Activated CD4-positive, alpha-beta T cell treated with anti-CD3 and anti-CD28 coated beads, Interleukin-2, amount 10 ng/mL, durations not matched to agents 7 days and 5 days (primary cell): ENCODE data around the gene TSPAN5. TPM values are rescaled to one million over a fixed set of nuclear protein-coding genes. Genes with fewer than 3 reads are reported as not detected.

ENCODE experiments used
- CTCF ChIA-PET: fragments of 350-600 bp; sonication (Branson Sonifier 250); formaldehyde crosslinking; loops from one replicate; lab custom pipeline; 2021; ENCODE audit warnings: antibody characterized with exemption; lab: Charles Lee
- POLR2A ChIA-PET: fragments of 350-600 bp; sonication (Branson Sonifier 250); formaldehyde crosslinking; loops from one replicate; lab custom pipeline; 2021; ENCODE audit warnings: antibody characterized with exemption; lab: Charles Lee
- DNase-seq: peaks from one replicate; pipeline ENCODE4 v3.0.0-alpha.2; 2020
- H3K27ac Mint-ChIP-seq: one replicate; pipeline ENCODE4 v1.8.0; 2021; ENCODE audit warnings: mild to moderate bottlenecking, moderate library complexity, mixed read lengths
- H3K27me3 Mint-ChIP-seq: one replicate; pipeline ENCODE4 v1.8.0; 2021; ENCODE audit warnings: mixed read lengths
- H3K36me3 Mint-ChIP-seq: one replicate; pipeline ENCODE4 v1.8.0; 2021; ENCODE audit warnings: low read depth, mixed read lengths
- H3K4me1 Mint-ChIP-seq: one replicate; pipeline ENCODE4 v1.8.0; 2021; ENCODE audit warnings: mixed read lengths
- H3K4me3 Mint-ChIP-seq: one replicate; pipeline ENCODE4 v1.8.0; 2021; ENCODE audit warnings: mild to moderate bottlenecking, moderate library complexity, mixed read lengths
- H3K9me3 Mint-ChIP-seq: one replicate; pipeline ENCODE4 v1.8.0; 2021; ENCODE audit warnings: mixed read lengths
- total RNA-seq, 2 experiments: library from RNA; stranded (reverse); gene quantifications; one replicate each; pipeline ENCODE4 v1.2.3, GENCODE V29; 2021

The TSPAN5 gene
- total RNA-seq, 2 experiments from 2014 or later, result 17.4 to 17.6 TPM

- Mint-ChIP-seq H3K36me3 (peaks cover 11% of the 10 kb centered on the region), H3K27ac (peak overlapping the region; percentile 90), H3K9me3 (peaks cover 2% of the 10 kb centered on the region), H3K4me1 (peaks cover 38% of the 10 kb centered on the region), H3K4me3 (peak overlapping the region; percentile 72), H3K27me3 (no peaks in the 10 kb centered on the region)
- CTCF ChIA-PET, result interaction anchor here (0.6 kb wide), 1 partner anchor 417 kb away, joined by 4 read pairs; no protein-coding TSS in a partner anchor
- POLR2A ChIA-PET, result no interaction called here
- no peak for DNase-seq
These were observed 19.8 kb downstream of the TSPAN5 start for GRCh38 chr4:98638661-98639060.

GRCh38 chr4:98634061-98634460 lies 24.4 kb downstream of the TSPAN5 start:
- no peak overlapping the region for H3K27ac Mint-ChIP-seq
- peaks cover 17% of the 10 kb centered on the region for H3K36me3 Mint-ChIP-seq
- DNase-seq, result no peak
- peaks cover 15% of the 10 kb centered on the region for H3K4me1 Mint-ChIP-seq
- POLR2A ChIA-PET, result no interaction called here
- no peaks in the 10 kb centered on the region for H3K27me3 Mint-ChIP-seq
- H3K4me3 Mint-ChIP-seq, result no peak overlapping the region
- CTCF ChIA-PET, result interaction anchor here (1.5 kb wide), 1 partner anchor 54 kb away, joined by 4 read pairs; no protein-coding TSS in a partner anchor
- peaks cover 5% of the 10 kb centered on the region for H3K9me3 Mint-ChIP-seq

- Mint-ChIP-seq H3K36me3 (peaks cover 14% of the 10 kb centered on the region), H3K4me1 (peaks cover 9% of the 10 kb centered on the region), H3K9me3 (peaks cover 5% of the 10 kb centered on the region), H3K27ac (no peak overlapping the region), H3K27me3 (no peaks in the 10 kb centered on the region), H3K4me3 (no peak overlapping the region)
- no peak for DNase-seq
- CTCF ChIA-PET, result no interaction called here
- POLR2A ChIA-PET, result no interaction called here
These were observed 25.3 kb downstream of the TSPAN5 start for GRCh38 chr4:98633159-98633558.

- Mint-ChIP-seq H3K9me3 (peaks cover 5% of the 10 kb centered on the region), H3K27ac (no peak overlapping the region), H3K4me1 (peaks cover 12% of the 10 kb centered on the region), H3K27me3 (no peaks in the 10 kb centered on the region), H3K4me3 (no peak overlapping the region), H3K36me3 (peaks cover 16% of the 10 kb centered on the region)
- POLR2A ChIA-PET, result no interaction called here
- DNase-seq, result no peak
- CTCF ChIA-PET, result no interaction called here
These were observed 26.2 kb downstream of the TSPAN5 start for GRCh38 chr4:98632258-98632657.

- POLR2A ChIA-PET, result no interaction called here
- no peak for DNase-seq
- Mint-ChIP-seq H3K9me3 (peaks cover 5% of the 10 kb centered on the region), H3K27ac (no peak overlapping the region), H3K4me3 (no peak overlapping the region), H3K27me3 (no peaks in the 10 kb centered on the region), H3K36me3 (peaks cover 16% of the 10 kb centered on the region), H3K4me1 (peaks cover 16% of the 10 kb centered on the region)
- CTCF ChIA-PET, result no interaction called here
These were observed 26.9 kb downstream of the TSPAN5 start for GRCh38 chr4:98631506-98631905.

GRCh38 chr4:98630737-98631454 lies 27.5 kb downstream of the TSPAN5 start:
- ChIA-PET CTCF (no interaction called here), POLR2A (no interaction called here)

GRCh38 chr4:98627531-98628257 lies 30.7 kb downstream of the TSPAN5 start:
- H3K27ac Mint-ChIP-seq, result no peak overlapping the region
- H3K27me3 Mint-ChIP-seq, result no peaks in the 10 kb centered on the region
- peaks cover 40% of the 10 kb centered on the region for H3K4me1 Mint-ChIP-seq

More at GRCh38 chr4:98630737-98631454, 27.5 kb downstream of the TSPAN5 start:
- peaks cover 20% of the 10 kb centered on the region for H3K36me3 Mint-ChIP-seq
- H3K9me3 Mint-ChIP-seq, result peaks cover 5% of the 10 kb centered on the region
- no peak overlapping the region for H3K27ac Mint-ChIP-seq
- DNase-seq, result no peak
- H3K4me3 Mint-ChIP-seq, result no peak overlapping the region
- H3K4me1 Mint-ChIP-seq, result peaks cover 22% of the 10 kb centered on the region
- no peaks in the 10 kb centered on the region for H3K27me3 Mint-ChIP-seq

GRCh38 chr4:98626350-98626749 lies 32.1 kb downstream of the TSPAN5 start:
- H3K27ac Mint-ChIP-seq, result peak overlapping the region; percentile 16
- peaks cover 38% of the 10 kb centered on the region for H3K4me1 Mint-ChIP-seq
- H3K27me3 Mint-ChIP-seq, result no peaks in the 10 kb centered on the region

More at GRCh38 chr4:98627531-98628257, 30.7 kb downstream of the TSPAN5 start:
- no peak for DNase-seq
- ChIA-PET POLR2A (no interaction called here), CTCF (interaction anchor here (0.6 to 1.3 kb wide), 2 partner anchors 114 to 179 kb away, joined by 3 read pairs; no protein-coding TSS in a partner anchor)
- peaks cover 2% of the 10 kb centered on the region for H3K9me3 Mint-ChIP-seq
- peaks cover 17% of the 10 kb centered on the region for H3K36me3 Mint-ChIP-seq
- H3K4me3 Mint-ChIP-seq, result no peak overlapping the region

GRCh38 chr4:98625920-98626319 lies 32.5 kb downstream of the TSPAN5 start:
- CTCF ChIA-PET, result no interaction called here
- H3K27me3 Mint-ChIP-seq, result no peaks in the 10 kb centered on the region
- POLR2A ChIA-PET, result no interaction called here
- peaks cover 2% of the 10 kb centered on the region for H3K9me3 Mint-ChIP-seq
- peaks cover 38% of the 10 kb centered on the region for H3K4me1 Mint-ChIP-seq
- DNase-seq, result no peak
- H3K36me3 Mint-ChIP-seq, result peaks cover 9% of the 10 kb centered on the region
- no peak overlapping the region for H3K4me3 Mint-ChIP-seq
- no peak overlapping the region for H3K27ac Mint-ChIP-seq

More at GRCh38 chr4:98626350-98626749, 32.1 kb downstream of the TSPAN5 start:
- DNase-seq, result no peak
- Mint-ChIP-seq H3K9me3 (peaks cover 2% of the 10 kb centered on the region), H3K36me3 (peaks cover 9% of the 10 kb centered on the region), H3K4me3 (no peak overlapping the region)
- ChIA-PET CTCF (no interaction called here), POLR2A (no interaction called here)

GRCh38 chr4:98625399-98625798 lies 33.0 kb downstream of the TSPAN5 start:
- no peak overlapping the region for H3K4me3 Mint-ChIP-seq
- peaks cover 11% of the 10 kb centered on the region for H3K36me3 Mint-ChIP-seq
- peak overlapping the region; percentile 20 for H3K27ac Mint-ChIP-seq
- POLR2A ChIA-PET, result no interaction called here
- CTCF ChIA-PET, result interaction anchor here (1.5 kb wide), 1 partner anchor 19 kb away, joined by 4 read pairs; no protein-coding TSS in a partner anchor
- peaks cover 2% of the 10 kb centered on the region for H3K9me3 Mint-ChIP-seq
- DNase-seq, result no peak
- H3K4me1 Mint-ChIP-seq, result peaks cover 39% of the 10 kb centered on the region
- H3K27me3 Mint-ChIP-seq, result no peaks in the 10 kb centered on the region

- ChIA-PET CTCF (interaction anchor here (0.6 to 1.5 kb wide), 4 partner anchors 18 to 242 kb away, joined by 3 to 4 read pairs (median 3); no protein-coding TSS in a partner anchor), POLR2A (no interaction called here)
- Mint-ChIP-seq H3K27ac (no peak overlapping the region), H3K9me3 (peaks cover 2% of the 10 kb centered on the region), H3K27me3 (no peaks in the 10 kb centered on the region), H3K4me1 (peaks cover 37% of the 10 kb centered on the region), H3K36me3 (peaks cover 12% of the 10 kb centered on the region), H3K4me3 (no peak overlapping the region)
- DNase-seq, result no peak
These were observed 33.8 kb downstream of the TSPAN5 start for GRCh38 chr4:98624642-98625041.

- Mint-ChIP-seq H3K27me3 (no peaks in the 10 kb centered on the region), H3K27ac (no peak overlapping the region), H3K9me3 (peaks cover 2% of the 10 kb centered on the region), H3K36me3 (peaks cover 12% of the 10 kb centered on the region), H3K4me1 (peaks cover 37% of the 10 kb centered on the region), H3K4me3 (no peak overlapping the region)
- POLR2A ChIA-PET, result no interaction called here
- CTCF ChIA-PET, result interaction anchor here (0.6 to 1.5 kb wide), 4 partner anchors 18 to 243 kb away, joined by 3 to 4 read pairs (median 3); no protein-coding TSS in a partner anchor
- DNase-seq, result no peak
These were observed 34.3 kb downstream of the TSPAN5 start for GRCh38 chr4:98624144-98624543.
